ENCODE measurements around the gene ZNF236.

- TF ChIP-seq TAF1 (IDR thresholded peaks at IDR 0.05; ENCODE audit: borderline replicate concordance, low read depth, low read length), result no peak
- no peak for TF ChIP-seq POLR2AphosphoS5 (IDR thresholded peaks at IDR 0.05; ENCODE audit: low read depth, low read length)
Measured at GRCh38 chr18:76794326-76794725, 28.0 kb upstream of the ZNF236 start.
